K562 (cell line): ENCODE measurements around the gene P2RY14. TPM values are rescaled to one million over a fixed set of nuclear protein-coding genes. Genes with fewer than 3 reads are reported as not detected.

Experiments used
- ATAC-seq: fragments of 200-7000 bp; cut with Tn5 transposase; 3 replicates; pipeline ENCODE4 v1.9.1; 2020; ENCODE audit warnings: moderate library complexity
- BruUV-seq: library from RNA; stranded (reverse); fragments of 400-500 nt; replicated peaks from 2 replicates; lab custom pipeline; 2021; lab: Mats Ljungman, UMichigan
- CTCF ChIA-PET: fragments of 300-600 bp; formaldehyde crosslinking; extraction: SDS; loops from one replicate; lab custom pipeline; 2021; ENCODE audit warnings: low intra/inter-chr PET ratio; lab: Yijun Ruan, JAX
- POLR2A ChIA-PET: fragments of 300-600, 350-650 bp; sonication (Branson Sonifier 250); formaldehyde crosslinking; extraction: SDS; loops from one replicate; lab custom pipeline; 2021; ENCODE audit warnings: antibody characterized with exemption, inconsistent platforms; lab: Yijun Ruan, JAX
- DNase-seq, 4 experiments: peaks; one replicate each; pipeline versions ENCODE4 v3.0.0 to v3.0.0-alpha.2; 2011 to 2018; ENCODE audit warnings: low spot score in 3 of 4, mixed read lengths in 3 of 4; ENCODE audit errors: extremely low read depth in 1 of 4
- FAIRE-seq: peaks from 2 replicates; lab custom pipeline; 2011; peaks lifted over from hg19 to GRCh38; lab: Jason Lieb, UNC
- H2AFZ ChIP-seq: 2 replicates; pipeline ENCODE4 v1.6.0; 2011; ENCODE audit warnings: low read depth, low read length, control low read depth, inconsistent platforms
- H3K27ac ChIP-seq: fragments of 200-600 bp; 3 replicates; pipeline ENCODE4 v1.8.0; 2011; ENCODE audit warnings: low read depth, mild to moderate bottlenecking, control low read depth, inconsistent platforms, low read length, moderate library complexity, mixed read lengths; ENCODE audit errors: extremely low read depth
- H3K27me3 ChIP-seq, 2 experiments: fragments of 300-600 bp in 1 of 2; 2 replicates in 1 of 2; 3 replicates in 1 of 2; pipeline versions ENCODE4 v1.6.0 to v1.8.0; 2011; ENCODE audit warnings: inconsistent platforms in 2 of 2, low read length in 2 of 2, mild to moderate bottlenecking in 1 of 2, mixed read lengths in 1 of 2, moderate library complexity in 1 of 2; ENCODE audit not compliant: control insufficient read depth in 2 of 2, insufficient read depth in 2 of 2
- H3K36me3 ChIP-seq: fragments of 300-600 bp; 3 replicates; pipeline ENCODE4 v1.8.0; 2011; ENCODE audit warnings: mild to moderate bottlenecking, low read length, inconsistent platforms; ENCODE audit not compliant: control insufficient read depth, insufficient read depth
- H3K4me1 ChIP-seq, 2 experiments: fragments of 200-600 bp in 1 of 2; replicated peaks in 1 of 2; 2 replicates in 1 of 2; 3 replicates in 1 of 2; pipeline versions ENCODE4 v1.5.1 to v1.8.0; 2011; ENCODE audit warnings: inconsistent platforms in 2 of 2, low read length in 2 of 2, mild to moderate bottlenecking in 1 of 2, mixed read lengths in 1 of 2, moderate library complexity in 1 of 2; ENCODE audit not compliant: control insufficient read depth in 2 of 2, insufficient read depth in 2 of 2
- H3K4me2 ChIP-seq: 2 replicates; pipeline ENCODE4 v1.6.1; 2011; ENCODE audit warnings: low read length, control low read depth, inconsistent platforms, mixed read lengths; ENCODE audit not compliant: insufficient read depth
- H3K4me3 ChIP-seq: fragments of 200-600 bp; sonication (generic), shearing (Covaris generic); 2 replicates; pipeline ENCODE4 v1.5.1; 2016; ENCODE audit warnings: control low read depth, inconsistent platforms
- H3K79me2 ChIP-seq: fragments of 200-600 bp; 3 replicates; pipeline ENCODE4 v1.8.0; 2011; ENCODE audit warnings: low read length, inconsistent platforms; ENCODE audit not compliant: control insufficient read depth, insufficient read depth
- H3K9ac ChIP-seq, 2 experiments: 2 replicates each; pipeline versions ENCODE4 v1.6.0 to v1.6.1; 2011; ENCODE audit warnings: low read depth in 2 of 2, low read length in 2 of 2, control low read depth in 1 of 2, inconsistent platforms in 1 of 2, mild to moderate bottlenecking in 1 of 2, mixed read lengths in 1 of 2; ENCODE audit not compliant: insufficient read depth in 1 of 2
- H3K9me1 ChIP-seq: one replicate; pipeline ENCODE4 v1.6.0; 2011; ENCODE audit warnings: inconsistent platforms, mild to moderate bottlenecking, low read length, moderate library complexity; ENCODE audit not compliant: control insufficient read depth, insufficient read depth
- H3K9me3 ChIP-seq: replicated peaks from 2 replicates; pipeline ENCODE4 v1.5.1; 2011; ENCODE audit warnings: low read depth, low read length, inconsistent platforms; ENCODE audit not compliant: control insufficient read depth, insufficient read depth
- H4K20me1 ChIP-seq: replicated peaks from 2 replicates; pipeline ENCODE4 v1.6.1; 2011; ENCODE audit warnings: low read length, inconsistent platforms, mixed read lengths; ENCODE audit not compliant: control insufficient read depth, insufficient read depth
- MEIS2 ChIP-seq: fragments of 450-650 bp; IDR thresholded peaks from 2 replicates; pipeline ENCODE4 v1.6.1; 2014; ENCODE audit warnings: mild to moderate bottlenecking; ENCODE audit not compliant: partially characterized antibody
- TGIF2 ChIP-seq: sonication (generic); formaldehyde crosslinking; IDR thresholded peaks from 2 replicates; pipeline ENCODE4 v1.8.1; 2022; ENCODE audit warnings: mild to moderate bottlenecking, missing genetic modification reagents, moderate library complexity
- THRA ChIP-seq: fragments of 450-650 bp; IDR thresholded peaks from 2 replicates; pipeline ENCODE4 v1.6.1; 2017; ENCODE audit warnings: mild to moderate bottlenecking, moderate library complexity
- ZHX1 ChIP-seq: fragments of 150-350 bp; conservative IDR thresholded peaks from 2 replicates; pipeline ENCODE4 v1.6.1; 2014; ENCODE audit warnings: low read length
- ZNF551 ChIP-seq: fragments of 250-450 bp; sonication (Bioruptor Pico); IDR thresholded peaks from 2 replicates; pipeline ENCODE4 v1.5.0; 2021; ENCODE audit warnings: mild to moderate bottlenecking, moderate library complexity
- ZNF717 ChIP-seq: fragments of 250-450 bp; sonication (Bioruptor Pico); IDR thresholded peaks from 2 replicates; pipeline ENCODE4 v1.5.0; 2021
- ZSCAN29 ChIP-seq: fragments of 450-650 bp; IDR thresholded peaks from 2 replicates; pipeline ENCODE4 v1.6.1; 2017
- WGBS: fragments of 100-300 bp; shearing (Covaris generic); methylation state at CpG from one replicate; pipeline ENCODE4 v1.1.6; 2016; ENCODE audit warnings: low coverage, mixed read lengths; ENCODE audit not compliant: insufficient coverage; ENCODE audit errors: missing lambda C conversion rate; 5-methylcytosine and 5-hydroxymethylcytosine counted together
- in situ Hi-C: fragments of 300-500 bp; cut with MboI; formaldehyde crosslinking; loops from 4 replicates; pipeline ENCODE4 v1.15.0; 2018; ENCODE audit warnings: inconsistent platforms, mixed read lengths
- intact Hi-C: fragments of 100-400 bp; cut with micrococcal nuclease; formaldehyde crosslinking; loops from 2 replicates; pipeline ENCODE4 v1.14.2; 2022
- polyA plus RNA-seq, 8 experiments: library from polyadenylated mRNA; depleted of rRNA in 4 of 8; stranded (reverse) in 5 of 8; unstranded in 3 of 8; fragments of >200 nt; fragmentation: Nextera tagmentation in 2 of 8; fragmentation: Illumina TruSeq in 1 of 8; extraction: Ambion mirVana in 2 of 8; extraction: Trizol in 1 of 8; gene quantifications; 2 replicates each; pipeline versions ENCODE4 v1.2.1 to v1.2.3, GENCODE V29; 2011 to 2014; ENCODE audit warnings: inconsistent platforms in 1 of 8, missing spikeins in 1 of 8
- total RNA-seq, 7 experiments: library from RNA; depleted of rRNA in 6 of 7; stranded (reverse); fragments of >200 nt in 6 of 7; fragmentation: Illumina TruSeq in 2 of 7; extraction: Trizol in 2 of 7; gene quantifications; 2 replicates each; pipeline versions ENCODE4 v1.2.1 to v1.2.3, GENCODE V29; 2011 to 2021; ENCODE audit warnings: low replicate concordance in 1 of 7
- TF ChIP-seq, protein P1 (sequence below): fragments of 450-650 bp; IDR thresholded peaks from 2 replicates; pipeline ENCODE4 v1.6.1; 2016; ENCODE audit warnings: borderline replicate concordance

Gene P2RY14
- total and polyA plus RNA-seq, 9 of the 15 experiments (the other 6 are each of a cell fraction or from before 2014, with no cell fraction given), result not detected

DNA sequence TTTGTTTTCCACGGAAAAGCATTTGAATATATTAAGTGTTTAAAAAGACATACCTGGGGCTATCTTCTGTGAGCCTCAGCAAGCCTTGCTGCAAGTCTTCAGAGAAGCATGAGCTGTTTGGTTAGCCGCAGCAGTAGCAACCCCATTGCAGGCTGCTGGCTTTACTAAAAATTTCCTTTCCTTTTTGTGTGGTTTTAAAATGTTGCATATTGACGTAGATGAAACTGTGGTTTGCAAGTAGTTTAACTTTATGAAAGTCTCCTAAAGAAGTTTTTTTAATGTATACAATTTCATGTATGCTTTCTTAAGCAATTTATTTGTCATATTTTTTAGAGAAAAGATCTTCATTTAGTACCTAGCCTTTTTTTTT is 75.3 kb downstream of the P2RY14 start, which contains the start of gene GPR171 (continued):
- no peak for TF ChIP-seq ZHX1
- TF ChIP-seq THRA, result no peak
- TF ChIP-seq MEIS2, result no peak
- TF ChIP-seq TGIF2 (CRISPR knock-in tag), result no peak
- TF ChIP-seq ZNF551 (CRISPR knock-in tag), result no peak
- no peak for TF ChIP-seq ZSCAN29

- DNase-seq, result no peak
Observed at GRCh38 chr3:151201051-151201730, 77.2 kb downstream of the P2RY14 start.

More at GRCh38 chr3:151201051-151201730, 77.2 kb downstream of the P2RY14 start:
- Histone ChIP-seq H3K4me3 (no peak overlapping the region), H3K9ac (no peak overlapping the region), H3K9me1 (no peaks in the 10 kb centered on the region), H4K20me1 (no peaks in the 10 kb centered on the region), H3K27ac (no peak overlapping the region), H3K9me3 (no peaks in the 10 kb centered on the region), H3K36me3 (no peaks in the 10 kb centered on the region), H3K27me3 (peaks cover 0 to 5% of the 10 kb centered on the region in 2 experiments; a peak in 3 of 5 replicates), H3K4me2 (no peak overlapping the region), H3K79me2 (no peaks in the 10 kb centered on the region), H2AFZ (no peak overlapping the region), H3K4me1 (no peaks in the 10 kb centered on the region)
- ChIA-PET POLR2A (interaction anchor here (1.0 kb wide), 1 partner anchor 9 kb away, joined by 3 read pairs; no protein-coding TSS in a partner anchor), CTCF (no interaction called here)
- no peak for FAIRE-seq
- in situ Hi-C loops, result no loop called here
- intact Hi-C loops, result no loop called here
- ATAC-seq, result no peak
- WGBS, result 1% methylated on average over 7 of the region's 7 CpGs
- TF ChIP-seq MEIS2, result no peak
- TF ChIP-seq, protein P1, sequence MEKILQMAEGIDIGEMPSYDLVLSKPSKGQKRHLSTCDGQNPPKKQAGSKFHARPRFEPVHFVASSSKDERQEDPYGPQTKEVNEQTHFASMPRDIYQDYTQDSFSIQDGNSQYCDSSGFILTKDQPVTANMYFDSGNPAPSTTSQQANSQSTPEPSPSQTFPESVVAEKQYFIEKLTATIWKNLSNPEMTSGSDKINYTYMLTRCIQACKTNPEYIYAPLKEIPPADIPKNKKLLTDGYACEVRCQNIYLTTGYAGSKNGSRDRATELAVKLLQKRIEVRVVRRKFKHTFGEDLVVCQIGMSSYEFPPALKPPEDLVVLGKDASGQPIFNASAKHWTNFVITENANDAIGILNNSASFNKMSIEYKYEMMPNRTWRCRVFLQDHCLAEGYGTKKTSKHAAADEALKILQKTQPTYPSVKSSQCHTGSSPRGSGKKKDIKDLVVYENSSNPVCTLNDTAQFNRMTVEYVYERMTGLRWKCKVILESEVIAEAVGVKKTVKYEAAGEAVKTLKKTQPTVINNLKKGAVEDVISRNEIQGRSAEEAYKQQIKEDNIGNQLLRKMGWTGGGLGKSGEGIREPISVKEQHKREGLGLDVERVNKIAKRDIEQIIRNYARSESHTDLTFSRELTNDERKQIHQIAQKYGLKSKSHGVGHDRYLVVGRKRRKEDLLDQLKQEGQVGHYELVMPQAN, result no peak
- TF ChIP-seq ZNF717, result no peak
- TF ChIP-seq ZHX1, result no peak
- no TSS peak for BruUV-seq
